Tibial artery (tissue), 4 donors: ENCODE measurements around the gene FARS2.

Experiments
- DNase-seq, 2 donors: peaks; one replicate each; pipeline ENCODE4 v3.0.0-alpha.2; 2019
- H3K27ac ChIP-seq, 2 donors: fragments of 200-600 bp; sonication (generic) in 1 of 2; 1 replicate in 1 of 2; 2 replicates in 1 of 2; pipeline ENCODE4 v1.5.1; 2018 to 2019; ENCODE audit warnings: mild to moderate bottlenecking in 1 of 2
- H3K27me3 ChIP-seq, 2 donors: fragments of 200-600 bp; sonication (generic) in 1 of 2; one replicate each; pipeline versions ENCODE4 v1.5.1 to v1.6.0; 2016 to 2019
- H3K36me3 ChIP-seq, 3 donors: fragments of 200-600 bp; sonication (generic) in 2 of 3; one replicate each; pipeline ENCODE4 v1.5.1; 2016 to 2019; ENCODE audit warnings: mild to moderate bottlenecking in 2 of 3
- H3K4me1 ChIP-seq, 4 donors: fragments of 200-600 bp; sonication (generic) in 2 of 4; 1 replicate in 3 of 4; 2 replicates in 1 of 4; pipeline ENCODE4 v1.5.1; 2016 to 2019
- H3K4me3 ChIP-seq, 2 donors: fragments of 200-600 bp; sonication (generic) in 1 of 2; 1 replicate in 1 of 2; 2 replicates in 1 of 2; pipeline ENCODE4 v1.5.1; 2018 to 2019; ENCODE audit warnings: mild to moderate bottlenecking in 2 of 2
- H3K9me3 ChIP-seq, 3 donors: fragments of 200-600 bp; sonication (generic) in 1 of 3; one replicate each; pipeline ENCODE4 v1.5.1; 2016 to 2019
- CTCF ChIP-seq, 2 experiments: fragments of 200-600 bp in 1 of 2; fragments of 450-650 bp in 1 of 2; IDR thresholded peaks; one replicate each; pipeline ENCODE4 v1.5.1; 2017 to 2019; ENCODE audit warnings: antibody characterized with exemption in 2 of 2, mild to moderate bottlenecking in 1 of 2, moderate library complexity in 1 of 2
- intact Hi-C: fragments of 100-400 bp; cut with DNase I; formaldehyde crosslinking; loops from one replicate; pipeline ENCODE4 v1.15.0; 2023; ENCODE audit warnings: low total_unique reads

The FARS2 gene

DNA sequence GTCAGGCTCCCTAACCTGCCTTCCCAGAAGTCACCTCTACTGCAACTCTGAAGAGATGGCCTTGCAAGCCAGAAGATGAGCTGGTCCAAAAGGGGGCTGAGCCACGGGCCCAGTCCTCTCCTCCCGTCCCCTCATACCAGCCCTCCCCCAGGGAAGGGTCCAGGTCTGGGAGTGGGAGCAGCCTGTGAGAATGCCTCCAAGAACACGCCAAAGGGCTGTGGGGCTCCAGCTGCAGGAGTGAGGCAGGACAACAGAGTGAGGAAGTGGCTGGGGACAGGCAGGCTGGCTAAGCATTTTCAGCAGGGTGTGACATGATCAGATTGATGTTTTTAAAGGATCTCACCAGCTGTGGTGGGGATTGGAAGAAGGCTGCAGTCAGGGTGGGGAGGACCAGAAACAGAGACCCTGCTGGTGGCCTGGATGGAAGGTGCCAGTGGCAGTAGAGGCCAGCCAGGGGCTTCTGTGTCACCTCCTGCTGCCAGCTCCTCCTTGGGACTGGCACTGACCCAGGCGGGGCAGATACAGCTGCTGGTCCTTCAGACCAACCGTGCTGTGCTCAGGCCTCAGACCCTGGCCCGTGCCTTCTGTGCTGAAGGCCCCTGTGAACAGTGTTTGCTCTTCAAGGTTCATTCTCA, 487.8 kb downstream of the FARS2 start:
- no peaks in the 10 kb centered on the region for H3K4me1 ChIP-seq
- peaks cover 0 to 8% (median 2%) of the 10 kb centered on the region in 3 donors for H3K9me3 ChIP-seq
- peaks cover 0 to 8% (median 0%) of the 10 kb centered on the region in 3 donors for H3K36me3 ChIP-seq
- no peak for DNase-seq
- H3K4me3 ChIP-seq, result no peak overlapping the region
- no peak overlapping the region for H3K27ac ChIP-seq
- H3K27me3 ChIP-seq, result no peaks in the 10 kb centered on the region
- intact Hi-C loops, result no loop called here
- no peak for TF ChIP-seq CTCF (IDR thresholded peaks at IDR 0.05)

DNA sequence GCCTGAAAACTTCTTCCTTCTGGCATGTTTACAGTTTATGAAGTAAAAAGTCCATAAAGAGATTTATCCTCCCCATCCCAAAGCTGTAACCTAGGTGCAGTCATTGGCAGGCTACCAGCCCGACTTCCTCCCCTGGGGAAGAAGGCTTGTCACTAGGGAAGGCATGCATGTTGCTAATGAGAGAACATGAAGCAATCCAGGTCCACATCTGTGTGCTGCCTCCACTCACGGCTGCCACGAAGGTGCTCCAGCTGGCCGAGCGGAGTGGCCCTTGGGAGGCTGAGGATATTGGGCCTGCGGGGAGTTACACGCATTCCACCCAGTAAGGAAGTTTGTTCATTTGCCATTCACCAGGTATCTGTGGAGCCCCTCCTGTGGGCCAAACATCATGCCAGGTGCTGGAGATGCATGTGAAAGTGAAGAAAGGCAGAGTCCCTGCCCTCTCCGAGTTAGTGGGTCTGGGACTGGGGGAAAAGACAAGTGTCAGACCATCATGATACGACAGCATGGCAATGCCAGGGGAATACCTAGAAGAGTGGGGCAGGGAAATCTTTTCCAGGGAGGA, 488.4 kb downstream of the FARS2 start:
- no peaks in the 10 kb centered on the region for H3K4me1 ChIP-seq
- peaks cover 0 to 14% (median 8%) of the 10 kb centered on the region in 3 donors for H3K9me3 ChIP-seq
- H3K36me3 ChIP-seq, result peaks cover 0 to 11% (median 0%) of the 10 kb centered on the region in 3 donors
- DNase-seq, result no peak
- H3K27me3 ChIP-seq, result no peaks in the 10 kb centered on the region
- no peak overlapping the region for H3K4me3 ChIP-seq
- no peak for TF ChIP-seq CTCF (IDR thresholded peaks at IDR 0.05)
- H3K27ac ChIP-seq, result no peak overlapping the region
- intact Hi-C loops, result loop anchor here (5.0 kb wide), 1 partner anchor 67 kb away; no protein-coding TSS in a partner anchor

DNA sequence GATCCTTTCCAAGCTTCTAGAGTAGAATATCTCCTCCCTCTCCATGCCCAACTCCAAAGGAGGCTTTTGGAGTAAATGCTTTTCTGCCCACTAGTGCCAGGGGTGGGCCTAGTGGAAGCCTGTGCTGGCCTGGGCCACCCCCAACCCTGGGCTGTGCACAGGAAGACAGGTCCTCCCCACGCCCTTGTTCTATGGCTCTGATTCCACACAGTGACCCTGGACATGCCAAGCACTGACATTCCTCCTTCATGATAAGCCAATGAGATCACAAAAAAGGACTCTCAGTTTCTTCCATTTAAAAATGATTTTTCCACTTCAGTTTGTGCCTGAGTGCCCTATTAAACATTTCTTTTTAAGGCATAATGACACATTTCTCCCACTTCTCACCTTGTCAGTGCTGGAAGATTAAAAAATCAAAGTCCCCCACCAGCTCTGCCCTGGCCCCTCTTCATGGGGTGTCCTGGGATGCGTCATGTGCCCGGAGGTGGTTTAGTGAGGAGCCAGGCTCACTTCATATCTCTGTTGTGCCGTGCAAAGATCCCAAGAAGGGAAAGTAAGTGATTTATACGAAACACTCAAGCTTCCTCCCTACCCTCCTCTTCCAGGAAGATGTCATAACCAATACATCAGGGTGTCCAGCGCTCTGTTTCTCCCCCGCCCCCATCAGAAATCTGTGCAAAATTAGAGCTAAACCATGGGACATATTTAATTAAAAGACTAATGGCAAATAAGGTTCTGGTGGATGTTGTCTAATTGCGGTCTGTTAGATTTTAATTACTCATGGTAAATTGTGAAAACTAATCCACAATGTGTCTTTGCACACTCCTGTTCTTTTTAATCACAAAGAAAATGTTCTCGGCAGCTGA, 490.4 kb downstream of the FARS2 start:
- no peak for TF ChIP-seq CTCF (IDR thresholded peaks at IDR 0.05)
- no peaks in the 10 kb centered on the region for H3K4me1 ChIP-seq
- H3K36me3 ChIP-seq, result peaks cover 0 to 11% (median 0%) of the 10 kb centered on the region in 3 donors
- H3K4me3 ChIP-seq, result no peak overlapping the region
- H3K27me3 ChIP-seq, result no peaks in the 10 kb centered on the region
- intact Hi-C loops, result loop anchor here (5.0 kb wide), 1 partner anchor 69 kb away; no protein-coding TSS in a partner anchor
- peaks cover 0 to 26% (median 10%) of the 10 kb centered on the region in 3 donors for H3K9me3 ChIP-seq
- DNase-seq, result no peak
- H3K27ac ChIP-seq, result no peak overlapping the region

DNA sequence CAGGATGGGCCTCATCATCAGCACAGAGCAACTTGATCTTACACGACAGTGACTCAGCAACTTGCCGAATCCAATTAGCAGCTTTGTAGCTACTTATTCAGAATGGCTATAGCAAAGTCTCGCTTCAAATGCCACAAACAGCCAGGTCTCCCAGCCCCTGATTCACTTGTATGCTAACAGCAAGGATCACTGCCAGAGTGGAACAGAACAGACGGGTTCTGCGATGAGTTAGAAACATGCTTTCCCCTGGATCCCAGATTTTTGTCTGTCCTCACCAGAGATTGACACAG, 491.0 kb downstream of the FARS2 start:
- no peak overlapping the region for H3K4me3 ChIP-seq
- intact Hi-C loops, result loop anchor here (5.0 kb wide), 1 partner anchor 70 kb away; no protein-coding TSS in a partner anchor
- no peak for DNase-seq

More for the DNA sequence above, 491.0 kb downstream of the FARS2 start:
- TF ChIP-seq CTCF (IDR thresholded peaks at IDR 0.05), result no peak
- Histone ChIP-seq H3K27ac (no peak overlapping the region), H3K4me1 (no peaks in the 10 kb centered on the region), H3K27me3 (no peaks in the 10 kb centered on the region), H3K9me3 (peaks cover 0 to 26% (median 10%) of the 10 kb centered on the region in 3 donors), H3K36me3 (peaks cover 0 to 11% (median 0%) of the 10 kb centered on the region in 3 donors)
